GM12891 (cell line): ENCODE measurements around the gene SELENOT.

Source experiments
- PAX5 ChIP-seq: IDR thresholded peaks from 2 replicates; pipeline ENCODE4 v1.6.1; 2011; ENCODE audit warnings: low read length, moderate library complexity, mild to moderate bottlenecking; ENCODE audit not compliant: insufficient read depth, severe bottlenecking
- POLR2A ChIP-seq: IDR thresholded peaks from 2 replicates; pipeline ENCODE4 v1.6.1; 2011; ENCODE audit warnings: low read depth, low read length, control low read depth
- SPI1 ChIP-seq: IDR thresholded peaks from 2 replicates; pipeline ENCODE4 v1.6.1; 2011; ENCODE audit warnings: low read depth, low read length, control low read depth
- TAF1 ChIP-seq: IDR thresholded peaks from 2 replicates; pipeline ENCODE4 v1.6.1; 2011; ENCODE audit warnings: low read depth, low read length, control low read depth

- TF ChIP-seq POLR2A (no peak), TAF1 (no peak), PAX5 (no peak), SPI1 (no peak)
Observed at GRCh38 chr3:150555859-150556436, 47.2 kb upstream of the SELENOT start.
